HG02840 (cell line): Measurements from ENCODE around the gene FOXM1.

Experiments used
- ATAC-seq: cut with Tn5 transposase; IDR thresholded peaks from one replicate; pipeline ENCODE4 v1.9.1; 2021; ENCODE audit warnings: mild to moderate bottlenecking, moderate library complexity, moderate number of reproducible peaks; ENCODE audit not compliant: unreplicated experiment, low FRiP score

FOXM1 gene

GRCh38 chr12:2844786-2845185 lies 32.2 kb downstream of the FOXM1 start:
- no peak for ATAC-seq

- no peak for ATAC-seq
These were observed 34.0 kb downstream of the FOXM1 start for GRCh38 chr12:2842948-2843347.

GRCh38 chr12:2841056-2841650 lies 35.8 kb downstream of the FOXM1 start:
- no peak for ATAC-seq

- ATAC-seq, result no peak
These were observed 40.4 kb downstream of the FOXM1 start for GRCh38 chr12:2836574-2836973.

GRCh38 chr12:2835691-2836403 lies 41.1 kb downstream of the FOXM1 start:
- no peak for ATAC-seq

GRCh38 chr12:2834581-2835491 lies 42.1 kb downstream of the FOXM1 start, which contains the start of gene NRIP2:
TSS of gene NRIP2 (minus strand) at chr12:2835035. CDS start at chr12:2834983, 52 bp downstream.
- ATAC-seq, result no peak

- no peak for ATAC-seq
These were observed 43.2 kb downstream of the FOXM1 start for GRCh38 chr12:2833810-2834209.

- no peak for ATAC-seq
These were observed 43.6 kb downstream of the FOXM1 start for GRCh38 chr12:2833327-2833726.

GRCh38 chr12:2832550-2833127 lies 44.3 kb downstream of the FOXM1 start:
- no peak for ATAC-seq

GRCh38 chr12:2829275-2829674 lies 47.7 kb downstream of the FOXM1 start:
- ATAC-seq, result no peak

GRCh38 chr12:2826721-2827515 lies 50.1 kb downstream of the FOXM1 start:
- ATAC-seq, result no peak

- no peak for ATAC-seq
These were observed 50.9 kb downstream of the FOXM1 start for GRCh38 chr12:2826036-2826435.

- ATAC-seq, result no peak
These were observed 51.8 kb downstream of the FOXM1 start for GRCh38 chr12:2825132-2825531.

- no peak for ATAC-seq
These were observed 52.4 kb downstream of the FOXM1 start for GRCh38 chr12:2824541-2824940.

GRCh38 chr12:2823483-2823882 lies 53.5 kb downstream of the FOXM1 start:
- no peak for ATAC-seq

GRCh38 chr12:2820432-2820831 lies 56.5 kb downstream of the FOXM1 start:
- no peak for ATAC-seq

- no peak for ATAC-seq
These were observed 57.2 kb downstream of the FOXM1 start for GRCh38 chr12:2819810-2820209.

- no peak for ATAC-seq
These were observed 63.5 kb downstream of the FOXM1 start for GRCh38 chr12:2813214-2814185.
